HAP-1 (cell line): Measurements from ENCODE around the gene SIRT7.

Experiments used
- DNase-seq, 2 experiments: peaks; one replicate each; pipeline ENCODE4 v3.0.0-alpha.2; 2016 to 2020; ENCODE audit warnings: low spot score in 2 of 2
- H3K27me3 ChIP-seq: fragments of 250-450 bp; sonication (Bioruptor Pico); 2 replicates; pipeline ENCODE4 v1.5.1; 2020; ENCODE audit warnings: low read depth, mild to moderate bottlenecking, moderate library complexity
- H3K36me3 ChIP-seq: fragments of 250-450 bp; sonication (Bioruptor Pico); replicated peaks from 2 replicates; pipeline ENCODE4 v1.5.1; 2020; ENCODE audit warnings: mild to moderate bottlenecking
- H3K4me1 ChIP-seq: fragments of 250-450 bp; sonication (Bioruptor Pico); 2 replicates; pipeline ENCODE4 v1.5.1; 2020; ENCODE audit warnings: mild to moderate bottlenecking
- H3K4me3 ChIP-seq: fragments of 250-450 bp; sonication (Bioruptor Pico); 2 replicates; pipeline ENCODE4 v1.5.1; 2020; ENCODE audit warnings: mild to moderate bottlenecking, moderate library complexity
- H3K9me3 ChIP-seq: fragments of 250-450 bp; sonication (Bioruptor Pico); 2 replicates; pipeline ENCODE4 v1.5.1; 2020; ENCODE audit warnings: mild to moderate bottlenecking, moderate library complexity
- in situ Hi-C: fragments of 300-500 bp; cut with MboI; formaldehyde crosslinking; loops from 3 replicates; pipeline ENCODE4 v1.14.3; 2020; ENCODE audit warnings: low sequenced_read_pairs, inconsistent platforms, mixed read lengths

SIRT7 gene

GRCh38 chr17:81904600-81905423 lies 13.2 kb downstream of the SIRT7 start:
- in situ Hi-C loops, result no loop called here
- Histone ChIP-seq H3K4me1 (no peaks in the 10 kb centered on the region), H3K27me3 (no peaks in the 10 kb centered on the region), H3K36me3 (peaks cover 40% of the 10 kb centered on the region), H3K4me3 (no peak overlapping the region), H3K9me3 (no peaks in the 10 kb centered on the region)
- no peak for DNase-seq

GRCh38 chr17:81903896-81904599 lies 13.9 kb downstream of the SIRT7 start:
- in situ Hi-C loops, result no loop called here
- peaks cover 43% of the 10 kb centered on the region for H3K36me3 ChIP-seq

GRCh38 chr17:81903415-81903831 lies 14.6 kb downstream of the SIRT7 start:
- Histone ChIP-seq H3K27me3 (no peaks in the 10 kb centered on the region), H3K36me3 (peaks cover 44% of the 10 kb centered on the region), H3K9me3 (no peaks in the 10 kb centered on the region), H3K4me1 (no peaks in the 10 kb centered on the region), H3K4me3 (no peak overlapping the region)
- in situ Hi-C loops, result no loop called here
- DNase-seq, result no peak

More at GRCh38 chr17:81903896-81904599, 13.9 kb downstream of the SIRT7 start:
- Histone ChIP-seq H3K4me3 (no peak overlapping the region), H3K4me1 (no peaks in the 10 kb centered on the region), H3K27me3 (no peaks in the 10 kb centered on the region), H3K9me3 (no peaks in the 10 kb centered on the region)
- no peak for DNase-seq

- Histone ChIP-seq H3K36me3 (peaks cover 43% of the 10 kb centered on the region), H3K4me1 (no peaks in the 10 kb centered on the region), H3K9me3 (no peaks in the 10 kb centered on the region), H3K27me3 (no peaks in the 10 kb centered on the region), H3K4me3 (no peak overlapping the region)
- no peak for DNase-seq
- in situ Hi-C loops, result no loop called here
These were observed 15.1 kb downstream of the SIRT7 start for GRCh38 chr17:81902653-81903414.

GRCh38 chr17:81902023-81902652 lies 15.8 kb downstream of the SIRT7 start, which contains the start of gene NPB:
Gene NPB (plus strand): TSS chr17:81902238. CDS start chr17:81902278, 40 bp downstream.
- in situ Hi-C loops, result no loop called here
- H3K4me3 ChIP-seq, result no peak within 1 kb of the TSS

DNA sequence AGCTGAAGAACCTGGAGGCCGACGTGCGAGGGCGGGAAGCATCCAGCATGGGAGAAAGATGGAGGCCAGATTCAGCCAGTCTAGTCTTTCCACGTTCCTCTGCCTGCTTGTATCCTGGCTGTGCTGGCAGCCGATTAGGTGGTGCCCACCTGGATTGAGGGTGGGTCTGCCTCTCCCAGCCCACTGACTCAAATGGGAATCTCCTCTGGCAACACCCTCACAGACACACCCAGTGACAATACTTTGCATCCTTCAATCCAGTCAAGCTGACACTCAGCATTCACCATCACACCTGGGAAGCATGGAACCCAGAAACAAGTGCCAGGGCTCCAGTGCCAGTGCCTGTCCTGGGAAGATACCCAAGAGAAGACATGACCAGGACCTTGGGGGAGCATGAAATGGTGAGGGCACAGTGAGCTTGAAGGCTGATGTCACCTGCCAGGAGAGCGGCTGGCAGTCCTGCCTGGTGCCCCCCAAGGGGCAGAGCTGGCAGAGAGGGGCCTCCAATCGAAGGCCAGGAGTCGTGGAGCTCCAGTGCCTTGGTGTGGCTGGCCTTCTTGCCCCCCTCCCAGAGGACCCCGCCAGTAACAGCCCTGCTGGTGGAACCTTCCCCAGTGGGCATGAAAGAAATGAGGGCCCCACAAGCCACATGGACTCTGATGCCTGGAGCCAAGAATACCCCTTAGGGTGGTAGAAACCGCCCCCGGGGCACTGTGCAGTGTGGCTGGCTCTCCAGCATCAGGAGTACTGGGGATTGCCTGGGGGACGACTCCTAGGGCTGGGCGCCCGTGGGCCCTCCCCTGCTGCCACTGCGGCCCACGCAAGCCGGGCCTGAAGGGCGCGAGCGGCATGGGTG lies 16.6 kb downstream of the SIRT7 start:
- in situ Hi-C loops, result no loop called here
- Histone ChIP-seq H3K4me1 (no peaks in the 10 kb centered on the region), H3K36me3 (peaks cover 43% of the 10 kb centered on the region)

More at GRCh38 chr17:81902023-81902652, 15.8 kb downstream of the SIRT7 start, which contains the start of gene NPB:
- Histone ChIP-seq H3K9me3 (no peaks in the 10 kb centered on the region), H3K4me1 (no peaks in the 10 kb centered on the region), H3K27me3 (no peaks in the 10 kb centered on the region), H3K36me3 (peaks cover 45% of the 10 kb centered on the region)
- no peak for DNase-seq

GRCh38 chr17:81900181-81900820 lies 17.7 kb downstream of the SIRT7 start:
- Histone ChIP-seq H3K4me1 (no peaks in the 10 kb centered on the region), H3K4me3 (no peak overlapping the region), H3K9me3 (no peaks in the 10 kb centered on the region), H3K36me3 (peaks cover 53% of the 10 kb centered on the region), H3K27me3 (no peaks in the 10 kb centered on the region)
- no peak for DNase-seq
- in situ Hi-C loops, result no loop called here

More for the DNA sequence above, 16.6 kb downstream of the SIRT7 start:
- H3K9me3 ChIP-seq, result no peaks in the 10 kb centered on the region
- H3K4me3 ChIP-seq, result no peak overlapping the region
- DNase-seq, result no peak
- H3K27me3 ChIP-seq, result no peaks in the 10 kb centered on the region

- H3K27me3 ChIP-seq, result no peaks in the 10 kb centered on the region
- in situ Hi-C loops, result no loop called here
- DNase-seq, result no peak
- no peak overlapping the region for H3K4me3 ChIP-seq
- no peaks in the 10 kb centered on the region for H3K4me1 ChIP-seq
- H3K9me3 ChIP-seq, result no peaks in the 10 kb centered on the region
- H3K36me3 ChIP-seq, result peaks cover 56% of the 10 kb centered on the region
These were observed 18.3 kb downstream of the SIRT7 start for GRCh38 chr17:81899514-81900166.

DNA sequence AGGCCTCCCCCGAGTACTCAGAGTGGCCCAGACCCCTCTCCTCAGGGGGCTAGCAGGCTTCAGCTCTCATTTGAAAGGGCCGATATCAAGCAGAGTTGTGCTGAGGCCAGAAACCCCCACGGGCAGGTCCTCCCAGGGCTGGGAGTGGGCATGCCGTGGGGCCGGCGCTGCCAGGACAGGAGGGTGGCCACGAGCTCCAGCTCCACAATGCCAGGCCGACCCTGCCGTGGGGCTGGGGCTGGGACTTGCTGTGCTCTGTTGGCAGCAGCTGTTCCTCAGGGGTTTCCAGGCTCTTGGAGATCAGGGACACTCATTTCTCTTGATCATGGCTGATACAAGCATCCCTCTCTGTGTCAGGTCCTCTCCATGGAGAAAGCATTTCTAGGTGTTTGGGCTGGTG lies 19.1 kb downstream of the SIRT7 start:
- Histone ChIP-seq H3K9me3 (no peaks in the 10 kb centered on the region), H3K36me3 (peaks cover 52% of the 10 kb centered on the region), H3K4me1 (no peaks in the 10 kb centered on the region), H3K4me3 (no peak overlapping the region), H3K27me3 (no peaks in the 10 kb centered on the region)
- in situ Hi-C loops, result no loop called here
- no peak for DNase-seq

- H3K4me3 ChIP-seq, result no peak overlapping the region
- H3K36me3 ChIP-seq, result peaks cover 51% of the 10 kb centered on the region
- H3K9me3 ChIP-seq, result no peaks in the 10 kb centered on the region
- DNase-seq, result peak; percentile 18 to 59
- in situ Hi-C loops, result no loop called here
- no peaks in the 10 kb centered on the region for H3K27me3 ChIP-seq
- H3K4me1 ChIP-seq, result no peaks in the 10 kb centered on the region
These were observed 19.7 kb downstream of the SIRT7 start for GRCh38 chr17:81898029-81898866.

DNA sequence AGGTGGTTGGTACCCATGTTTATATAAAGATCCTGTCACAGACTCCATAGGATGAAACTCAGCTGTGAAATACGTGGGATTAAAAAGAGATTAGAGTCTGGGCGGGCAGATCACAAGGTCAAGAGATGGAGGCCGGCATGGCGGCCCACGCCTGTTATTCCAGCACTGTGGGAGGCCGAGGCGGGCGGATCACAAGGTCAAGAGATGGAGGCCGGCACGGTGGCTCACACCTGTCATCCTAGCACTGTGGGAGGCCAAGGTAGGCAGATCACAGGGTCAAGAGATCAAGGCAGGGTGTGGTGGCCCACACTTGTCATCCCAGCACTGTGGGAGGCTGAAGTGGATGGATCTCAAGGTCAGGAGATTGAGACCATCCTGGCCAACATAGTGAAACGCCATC lies 22.6 kb downstream of the SIRT7 start:
- no peaks in the 10 kb centered on the region for H3K27me3 ChIP-seq
- H3K9me3 ChIP-seq, result no peaks in the 10 kb centered on the region
- no peak overlapping the region for H3K4me3 ChIP-seq
- no peak for DNase-seq
- peaks cover under 1% of the 10 kb centered on the region for H3K4me1 ChIP-seq
- in situ Hi-C loops, result no loop called here
- H3K36me3 ChIP-seq, result peaks cover 55% of the 10 kb centered on the region
